Measurements from ENCODE around the gene RNASEH2B. TPM values are rescaled to one million over a fixed set of nuclear protein-coding genes. Genes with fewer than 3 reads are reported as not detected.

Gene RNASEH2B
- polyA plus RNA-seq, 2 of the 4 experiments (the other 2 are of a cell fraction), result 27.5 to 73.5 TPM

DNA sequence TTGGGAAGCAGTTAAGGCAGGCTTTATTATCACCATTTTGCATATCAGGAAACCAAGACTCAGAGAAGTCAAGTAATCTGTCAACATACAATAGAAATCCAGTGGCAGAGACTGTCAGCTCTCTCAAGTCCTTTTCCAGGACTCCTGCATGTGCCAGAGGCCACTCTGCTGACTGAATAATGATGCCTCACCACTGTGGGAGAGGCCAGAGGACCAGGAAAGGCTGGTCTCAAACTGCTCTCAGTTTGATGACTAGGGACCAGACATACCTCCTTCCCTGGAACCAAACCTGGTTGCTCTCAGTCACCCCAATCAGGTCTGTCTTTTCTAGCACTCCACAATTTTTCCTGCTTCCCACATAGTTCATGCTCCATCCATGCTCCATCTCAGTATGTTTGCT lies 8.0 kb downstream of the RNASEH2B start:
- Histone ChIP-seq H3K4me3 (no peak overlapping the region), H3K27ac (no peak overlapping the region), H3K4me2 (no peak overlapping the region), H3K9me3 (peaks cover 16% of the 10 kb centered on the region), H3K4me1 (peaks cover 3% of the 10 kb centered on the region; the same call in 1 of the 3 replicates)
- no peak for DNase-seq (ENCODE audit: low read depth in 1 of 2, low spot score in 1 of 2)
- FAIRE-seq, result no peak
- ATAC-seq, result no peak
- POLR2A ChIA-PET, result no interaction called here
- CTCF ChIA-PET, result interaction anchor here (1.1 kb wide), 1 partner anchor 9 kb away, joined by 3 read pairs; no protein-coding TSS in a partner anchor
- no peak for TF ChIP-seq HEYL (CRISPR knock-in tag; IDR thresholded peaks at IDR 0.05)
- TF ChIP-seq ZFP36 (IDR thresholded peaks at IDR 0.05; ENCODE audit: borderline replicate concordance, partially characterized antibody), result no peak
- no peak for TF ChIP-seq TP53 (CRISPR knock-in tag; IDR thresholded peaks at IDR 0.05)

DNA sequence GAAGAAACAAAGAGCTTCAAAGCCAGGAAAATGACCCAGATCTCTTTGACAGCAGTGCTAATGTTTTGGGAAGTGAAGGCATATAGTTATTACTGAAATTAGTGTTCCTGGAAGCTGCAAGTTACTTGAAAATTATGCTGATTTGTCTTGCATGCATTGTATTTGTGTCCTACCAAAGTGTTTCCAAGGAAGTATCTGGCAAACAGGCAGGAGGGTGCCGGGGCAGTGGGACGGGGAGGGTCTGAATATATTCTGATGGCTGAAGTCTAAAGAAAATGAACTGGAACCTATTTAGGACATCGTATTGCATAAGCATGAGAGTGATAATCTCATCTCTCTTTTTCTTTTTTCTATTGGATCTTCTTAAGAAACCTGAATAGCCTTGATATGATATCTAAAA lies 9.0 kb downstream of the RNASEH2B start:
- ChIA-PET CTCF (interaction anchor here (0.6 kb wide), 1 partner anchor 140 kb away, joined by 3 read pairs; no protein-coding TSS in a partner anchor), POLR2A (no interaction called here)
- H3K4me3 ChIP-seq, result no peak overlapping the region
- H3K27ac ChIP-seq, result no peak overlapping the region
- peaks cover 18% of the 10 kb centered on the region for H3K9me3 ChIP-seq
- DNase-seq (ENCODE audit: low read depth in 1 of 2, low spot score in 1 of 2) (no peak), FAIRE-seq (no peak), ATAC-seq (no peak)
- peaks cover 3% of the 10 kb centered on the region; the same call in 1 of the 3 replicates for H3K4me1 ChIP-seq
- no peak overlapping the region for H3K4me2 ChIP-seq
- 93% methylated on average over 3 of the region's 3 CpGs for WGBS (ENCODE audit: missing lambda C conversion rate)
- TF ChIP-seq, protein P1, sequence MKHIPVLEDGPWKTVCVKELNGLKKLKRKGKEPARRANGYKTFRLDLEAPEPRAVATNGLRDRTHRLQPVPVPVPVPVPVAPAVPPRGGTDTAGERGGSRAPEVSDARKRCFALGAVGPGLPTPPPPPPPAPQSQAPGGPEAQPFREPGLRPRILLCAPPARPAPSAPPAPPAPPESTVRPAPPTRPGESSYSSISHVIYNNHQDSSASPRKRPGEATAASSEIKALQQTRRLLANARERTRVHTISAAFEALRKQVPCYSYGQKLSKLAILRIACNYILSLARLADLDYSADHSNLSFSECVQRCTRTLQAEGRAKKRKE (CRISPR knock-in tag; IDR thresholded peaks at IDR 0.05; ENCODE audit: low read depth), result no peak
- no peak for TF ChIP-seq RCOR1 (IDR thresholded peaks at IDR 0.05; ENCODE audit: low read depth, low read length)

DNA sequence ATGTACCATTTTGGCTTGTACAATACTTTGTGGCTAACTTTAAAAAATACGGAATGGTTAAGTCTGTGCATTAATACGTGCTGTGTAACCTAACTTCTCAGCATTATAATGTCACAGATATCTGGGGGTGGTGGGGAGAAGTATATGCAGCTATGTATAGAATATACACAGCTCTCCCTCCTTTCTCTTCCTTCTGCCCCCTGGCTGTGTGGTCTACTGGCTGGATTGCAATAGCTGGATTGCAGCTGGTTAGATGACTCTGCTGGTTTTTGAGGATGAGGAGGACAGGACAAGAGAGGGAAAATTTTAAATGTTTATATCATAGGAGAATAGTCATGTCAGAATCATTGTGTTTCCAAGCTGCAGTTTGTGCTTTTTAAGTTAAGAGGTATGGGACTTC lies 9.7 kb downstream of the RNASEH2B start:
- no peak for FAIRE-seq
- no peak overlapping the region for H3K4me2 ChIP-seq
- 91% methylated on average over 2 of the region's 2 CpGs for WGBS (ENCODE audit: missing lambda C conversion rate)
- TF ChIP-seq NR3C1 (IDR thresholded peaks at IDR 0.05) (no peak), POLR2AphosphoS2 (conservative IDR thresholded peaks at IDR 0.05; ENCODE audit: low read length) (no peak), BHLHE40 (IDR thresholded peaks at IDR 0.05; ENCODE audit: low read depth, low read length) (no peak)
- no peak for DNase-seq (ENCODE audit: low read depth in 1 of 2, low spot score in 1 of 2)
- ChIA-PET POLR2A (no interaction called here), CTCF (interaction anchor here (0.8 kb wide), 1 partner anchor 835 kb away, joined by 3 read pairs; no protein-coding TSS in a partner anchor)
- H3K27ac ChIP-seq, result no peak overlapping the region
- no peak overlapping the region for H3K4me3 ChIP-seq
- peaks cover 25% of the 10 kb centered on the region for H3K9me3 ChIP-seq
- H3K4me1 ChIP-seq, result peaks cover 3% of the 10 kb centered on the region; the same call in 1 of the 3 replicates
- ATAC-seq, result no peak

DNA sequence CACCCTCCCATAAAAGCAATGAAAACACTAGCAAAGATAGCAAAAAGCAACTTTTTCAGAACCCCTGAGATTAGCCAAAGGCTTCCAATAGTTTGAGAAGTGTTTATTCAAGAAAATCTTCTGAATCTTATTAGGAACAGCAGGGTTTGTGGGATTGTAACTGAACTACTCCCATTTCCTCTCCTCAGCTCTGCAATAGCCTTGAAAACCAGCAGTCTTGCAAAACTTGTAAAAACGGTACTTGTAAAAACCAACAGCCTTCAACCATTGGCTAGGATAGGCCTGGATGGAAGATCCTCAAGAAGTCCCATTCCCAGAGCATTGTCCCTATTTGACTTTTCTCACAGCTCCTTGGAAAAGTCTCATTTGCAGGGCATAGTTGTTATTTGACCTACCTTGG lies 12.1 kb downstream of the RNASEH2B start:
- Histone ChIP-seq H3K27ac (no peak overlapping the region), H3K9me3 (peaks cover 30% of the 10 kb centered on the region), H3K4me3 (no peak overlapping the region), H3K4me2 (no peak overlapping the region), H3K4me1 (no peaks in the 10 kb centered on the region)
- ChIA-PET POLR2A (no interaction called here), CTCF (interaction anchor here (0.9 kb wide), 1 partner anchor 10 kb away, joined by 4 read pairs; no protein-coding TSS in a partner anchor)
- 93% methylated on average over 1 of the region's 1 CpG for WGBS (ENCODE audit: missing lambda C conversion rate)
- no peak for ATAC-seq
- no peak for DNase-seq (ENCODE audit: low read depth in 1 of 2, low spot score in 1 of 2)
- no peak for FAIRE-seq
- TF ChIP-seq KDM5A (IDR thresholded peaks at IDR 0.05), result no peak
- TF ChIP-seq HEYL (CRISPR knock-in tag; IDR thresholded peaks at IDR 0.05), result no peak
- no peak for TF ChIP-seq CBX8 (IDR thresholded peaks at IDR 0.05)
- TF ChIP-seq, protein P2, sequence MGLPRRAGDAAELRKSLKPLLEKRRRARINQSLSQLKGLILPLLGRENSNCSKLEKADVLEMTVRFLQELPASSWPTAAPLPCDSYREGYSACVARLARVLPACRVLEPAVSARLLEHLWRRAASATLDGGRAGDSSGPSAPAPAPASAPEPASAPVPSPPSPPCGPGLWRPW (IDR thresholded peaks at IDR 0.05), result no peak
- no peak for TF ChIP-seq EHMT2 (IDR thresholded peaks at IDR 0.05; ENCODE audit: low read depth)
- TF ChIP-seq CHD2 (IDR thresholded peaks at IDR 0.05; ENCODE audit: low read length, partially characterized antibody), result no peak
- TF ChIP-seq FOSL2 (IDR thresholded peaks at IDR 0.05), result no peak
- no peak for TF ChIP-seq FOSL2 (CRISPR knock-in tag; IDR thresholded peaks at IDR 0.05)
- no peak for TF ChIP-seq TP53 (CRISPR knock-in tag; IDR thresholded peaks at IDR 0.05)
- TF ChIP-seq SMC3 (IDR thresholded peaks at IDR 0.05), result no peak
- no peak for TF ChIP-seq EHF (CRISPR knock-in tag; IDR thresholded peaks at IDR 0.05)
- no peak for TF ChIP-seq HOXA7 (CRISPR knock-in tag; IDR thresholded peaks at IDR 0.05)
- TF ChIP-seq FOXS1 (CRISPR knock-in tag; IDR thresholded peaks at IDR 0.05), result no peak
- TF ChIP-seq ZFP36 (IDR thresholded peaks at IDR 0.05; ENCODE audit: borderline replicate concordance, partially characterized antibody), result no peak
- TF ChIP-seq ZC3H11A (IDR thresholded peaks at IDR 0.05), result no peak
- no peak for TF ChIP-seq HOXB13 (CRISPR knock-in tag; IDR thresholded peaks at IDR 0.05; ENCODE audit: low read depth)
- no peak for TF ChIP-seq CBX2 (IDR thresholded peaks at IDR 0.05; ENCODE audit: borderline replicate concordance, low read depth)
